SK-N-SH (cell line): ENCODE measurements around the gene C10orf62. TPM values are rescaled to one million over a fixed set of nuclear protein-coding genes. Genes with fewer than 3 reads are reported as not detected.

Experiments
- CTCF ChIA-PET: fragments of 300-600, 350-600 bp; formaldehyde crosslinking; extraction: SDS; loops from one replicate; lab custom pipeline; 2021; lab: Yijun Ruan, JAX
- POLR2A ChIA-PET: fragments of 350-600 bp; sonication (Branson Sonifier 250); formaldehyde crosslinking; extraction: SDS; loops from one replicate; lab custom pipeline; 2020; ENCODE audit warnings: antibody characterized with exemption, inconsistent platforms; lab: Yijun Ruan, JAX
- DNase-seq: peaks from one replicate; pipeline ENCODE4 v3.0.0; 2012
- H2AFZ ChIP-seq: fragments of 200-600 bp; sonication (generic); 2 replicates; pipeline ENCODE4 v1.8.1; 2016; ENCODE audit warnings: antibody characterized with exemption, mild to moderate bottlenecking, low read depth
- H3F3A ChIP-seq: fragments of 200-600 bp; sonication (generic); replicated peaks from 2 replicates; pipeline ENCODE3; 2016; ENCODE audit warnings: antibody characterized with exemption, mild to moderate bottlenecking; ENCODE audit not compliant: insufficient read depth
- H3K27ac ChIP-seq, 2 experiments: fragments of 200-500 bp in 1 of 2; fragments of 200-600 bp in 1 of 2; sonication (Bioruptor generic) in 1 of 2; sonication (generic), shearing (Covaris generic) in 1 of 2; 2 replicates each; pipeline versions ENCODE4 v1.5.1 to v1.6.1; 2014 to 2016; ENCODE audit warnings: low read depth in 2 of 2, inconsistent platforms in 1 of 2, low read length in 1 of 2, mild to moderate bottlenecking in 1 of 2, mixed read lengths in 1 of 2
- H3K27me3 ChIP-seq: fragments of 200-600 bp; sonication (generic), shearing (Covaris generic); 2 replicates; pipeline ENCODE4 v1.6.1; 2016; ENCODE audit warnings: mixed run types; ENCODE audit not compliant: insufficient read depth
- H3K36me3 ChIP-seq, 2 experiments: fragments of 200-500 bp in 1 of 2; fragments of 200-600 bp in 1 of 2; sonication (Bioruptor generic) in 1 of 2; sonication (generic) in 1 of 2; replicated peaks in 1 of 2; 2 replicates each; pipeline versions ENCODE3 to v1.5.1; 2014 to 2016; ENCODE audit warnings: low read length in 1 of 2, mild to moderate bottlenecking in 1 of 2; ENCODE audit not compliant: insufficient read depth in 2 of 2, control insufficient read depth in 1 of 2
- H3K4me1 ChIP-seq, 2 experiments: fragments of 200-500 bp in 1 of 2; fragments of 200-600 bp in 1 of 2; sonication (Bioruptor generic) in 1 of 2; sonication (generic), shearing (Covaris generic) in 1 of 2; 2 replicates each; pipeline versions ENCODE4 v1.5.1 to v1.6.1; 2014 to 2016; ENCODE audit warnings: low read depth in 1 of 2, low read length in 1 of 2, mixed run types in 1 of 2; ENCODE audit not compliant: insufficient read depth in 2 of 2, control insufficient read depth in 1 of 2
- H3K4me2 ChIP-seq: fragments of 200-600 bp; sonication (generic), shearing (Covaris generic); 2 replicates; pipeline ENCODE4 v1.6.1; 2017; ENCODE audit warnings: mixed run types
- H3K4me3 ChIP-seq, 2 experiments: fragments of 200-500 bp in 1 of 2; fragments of 200-600 bp in 1 of 2; sonication (Bioruptor generic) in 1 of 2; sonication (generic), shearing (Covaris generic) in 1 of 2; 2 replicates each; pipeline versions ENCODE4 v1.5.1 to v1.8.1; 2014 to 2016; ENCODE audit warnings: low read depth in 2 of 2, inconsistent platforms in 1 of 2, low read length in 1 of 2, mild to moderate bottlenecking in 1 of 2, mixed read lengths in 1 of 2, moderate library complexity in 1 of 2
- H3K79me2 ChIP-seq: fragments of 200-600 bp; sonication (generic); 2 replicates; pipeline ENCODE4 v1.8.1; 2017; ENCODE audit warnings: mild to moderate bottlenecking; ENCODE audit not compliant: insufficient read depth
- H3K9ac ChIP-seq: fragments of 200-600 bp; sonication (generic); 2 replicates; pipeline ENCODE4 v1.6.1; 2017; ENCODE audit warnings: mixed run types
- H3K9me2 ChIP-seq: fragments of 200-600 bp; sonication (generic); 2 replicates; pipeline ENCODE4 v1.6.1; 2017; ENCODE audit warnings: mixed run types
- H3K9me3 ChIP-seq: fragments of 200-600 bp; sonication (generic); 2 replicates; pipeline ENCODE4 v1.6.1; 2017; ENCODE audit warnings: mixed run types, mild to moderate bottlenecking, moderate library complexity
- H4K20me1 ChIP-seq: fragments of 200-600 bp; sonication (generic); 2 replicates; pipeline ENCODE4 v1.6.1; 2017; ENCODE audit warnings: mild to moderate bottlenecking, mixed run types; ENCODE audit not compliant: insufficient read depth
- EP300 ChIP-seq, 2 experiments: IDR thresholded peaks; 2 replicates each; pipeline versions ENCODE4 v1.4.0 to v1.6.1; 2012; ENCODE audit warnings: borderline replicate concordance in 1 of 2, low read depth in 1 of 2, low read length in 1 of 2
- GABPA ChIP-seq: IDR thresholded peaks from 2 replicates; pipeline ENCODE4 v1.4.0; 2012; ENCODE audit warnings: low read depth, mild to moderate bottlenecking
- NFIC ChIP-seq: IDR thresholded peaks from 2 replicates; pipeline ENCODE4 v1.4.0; 2012; ENCODE audit warnings: borderline replicate concordance
- RCOR1 ChIP-seq: fragments of 150-350 bp; IDR thresholded peaks from 2 replicates; pipeline ENCODE4 v1.6.1; 2017; ENCODE audit warnings: antibody characterized with exemption, low read length
- WGBS: methylation state at CpG from one replicate; pipeline ENCODE4 v1.1.6; 2017; ENCODE audit warnings: low lambda C conversion rate; 5-methylcytosine and 5-hydroxymethylcytosine counted together
- polyA plus RNA-seq, 3 experiments: library from polyadenylated mRNA; depleted of rRNA; stranded (reverse); fragments of >200 nt; gene quantifications; 2 replicates each; pipeline ENCODE4 v1.2.3, GENCODE V29; 2012
- TF ChIP-seq, protein P1 (sequence below): IDR thresholded peaks from 2 replicates; pipeline ENCODE4 v1.6.1; 2012; ENCODE audit warnings: mild to moderate bottlenecking, low read depth, low read length, moderate library complexity

Gene C10orf62
- polyA plus RNA-seq, 1 of the 3 experiments (the other 2 are of a cell fraction) = 0.07 TPM

DNA sequence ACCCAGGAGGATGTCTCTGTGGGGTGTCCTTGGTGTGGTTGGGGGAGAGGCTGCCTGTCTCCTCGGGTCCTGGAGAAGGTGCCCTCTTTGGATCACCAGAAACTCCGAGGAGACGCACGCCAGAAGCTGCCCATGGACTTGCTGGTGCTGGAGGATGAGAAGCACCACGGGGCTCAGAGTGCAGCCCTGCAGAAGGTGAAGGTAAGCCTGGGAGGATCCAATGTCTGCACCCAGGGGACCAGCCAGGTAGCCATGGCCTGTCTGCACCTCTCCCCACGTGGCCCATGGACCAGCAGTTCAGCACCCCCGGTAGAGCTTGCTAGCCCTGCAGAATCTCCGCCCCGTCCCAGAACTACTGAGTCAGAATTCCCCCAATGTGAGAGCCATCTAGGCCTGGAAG, 11.8 kb upstream of the C10orf62 start:
- H3K9me3 ChIP-seq = no peaks in the 10 kb centered on the region
- no peak overlapping the region for H3K27ac ChIP-seq
- no peaks in the 10 kb centered on the region for H4K20me1 ChIP-seq
- DNase-seq = no peak
- H3K9me2 ChIP-seq = no peaks in the 10 kb centered on the region
- H3K9ac ChIP-seq = no peak overlapping the region
- H3K27me3 ChIP-seq = no peaks in the 10 kb centered on the region
- H3K4me1 ChIP-seq = peaks cover 6 to 17% of the 10 kb centered on the region in 2 experiments; a peak in 3 of 4 replicates
- ChIA-PET CTCF (interaction anchor here (1.4 kb wide), 1 partner anchor 100 kb away, joined by 3 read pairs; no protein-coding TSS in a partner anchor), POLR2A (no interaction called here)
- H3K36me3 ChIP-seq = no peaks in the 10 kb centered on the region
- no peak overlapping the region for H3K4me3 ChIP-seq
- no peak overlapping the region for H3K4me2 ChIP-seq
- WGBS = 66% methylated on average over 6 of the region's 9 CpGs
- no peaks in the 10 kb centered on the region for H3K79me2 ChIP-seq
- H2AFZ ChIP-seq = no peak overlapping the region
- TF ChIP-seq GABPA (no peak), EP300 (IDR thresholded peaks at IDR 0.05; ENCODE audit: borderline replicate concordance in 1 of 2, low read depth in 1 of 2, low read length in 1 of 2) (no peak), NFIC (no peak)
- H3F3A ChIP-seq = peaks cover 29% of the 10 kb centered on the region

DNA sequence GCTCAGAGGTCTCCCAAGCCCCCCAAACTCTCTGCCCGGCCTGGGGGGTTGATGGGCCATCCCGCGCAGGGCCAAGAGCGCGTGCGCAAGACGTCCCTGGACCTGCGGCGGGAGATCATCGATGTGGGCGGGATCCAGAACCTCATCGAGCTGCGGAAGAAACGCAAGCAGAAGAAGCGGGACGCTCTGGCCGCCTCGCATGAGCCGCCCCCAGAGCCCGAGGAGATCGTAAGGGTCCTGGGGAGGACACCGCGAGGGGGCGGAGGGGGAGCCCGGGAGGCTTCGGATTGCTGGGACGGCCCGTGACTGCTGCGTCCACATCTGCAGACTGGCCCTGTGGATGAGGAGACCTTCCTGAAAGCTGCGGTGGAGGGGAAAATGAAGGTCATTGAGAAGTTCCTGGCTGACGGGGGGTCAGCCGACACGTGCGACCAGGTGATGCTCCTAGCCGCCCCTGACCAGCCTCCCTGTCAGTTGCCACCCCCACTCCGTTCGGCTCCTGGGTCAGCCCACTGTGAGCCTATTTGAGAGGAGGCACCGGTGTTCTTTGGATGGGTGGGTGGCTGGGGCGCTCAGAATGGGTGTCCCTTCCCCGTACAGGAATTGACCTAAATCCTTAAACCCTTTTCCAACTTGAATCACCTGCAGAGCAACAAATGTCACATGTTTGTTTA, 11.2 kb upstream of the C10orf62 start:
- Histone ChIP-seq H3K27me3 (no peaks in the 10 kb centered on the region), H3K79me2 (no peaks in the 10 kb centered on the region), H3K4me1 (peaks cover 5 to 12% of the 10 kb centered on the region in 2 experiments; a peak in 2 of 4 replicates), H3K9ac (no peak overlapping the region), H3K4me3 (no peak overlapping the region), H4K20me1 (no peaks in the 10 kb centered on the region), H3K9me3 (no peaks in the 10 kb centered on the region), H3K4me2 (no peak overlapping the region), H2AFZ (no peak overlapping the region), H3K27ac (no peak overlapping the region), H3K9me2 (no peaks in the 10 kb centered on the region), H3K36me3 (no peaks in the 10 kb centered on the region), H3F3A (peaks cover 25% of the 10 kb centered on the region)
- DNase-seq = no peak
- POLR2A ChIA-PET = no interaction called here
- CTCF ChIA-PET = interaction anchor here (1.4 kb wide), 1 partner anchor 99 kb away, joined by 3 read pairs; no protein-coding TSS in a partner anchor
- no peak for TF ChIP-seq RCOR1
- TF ChIP-seq, protein P1, sequence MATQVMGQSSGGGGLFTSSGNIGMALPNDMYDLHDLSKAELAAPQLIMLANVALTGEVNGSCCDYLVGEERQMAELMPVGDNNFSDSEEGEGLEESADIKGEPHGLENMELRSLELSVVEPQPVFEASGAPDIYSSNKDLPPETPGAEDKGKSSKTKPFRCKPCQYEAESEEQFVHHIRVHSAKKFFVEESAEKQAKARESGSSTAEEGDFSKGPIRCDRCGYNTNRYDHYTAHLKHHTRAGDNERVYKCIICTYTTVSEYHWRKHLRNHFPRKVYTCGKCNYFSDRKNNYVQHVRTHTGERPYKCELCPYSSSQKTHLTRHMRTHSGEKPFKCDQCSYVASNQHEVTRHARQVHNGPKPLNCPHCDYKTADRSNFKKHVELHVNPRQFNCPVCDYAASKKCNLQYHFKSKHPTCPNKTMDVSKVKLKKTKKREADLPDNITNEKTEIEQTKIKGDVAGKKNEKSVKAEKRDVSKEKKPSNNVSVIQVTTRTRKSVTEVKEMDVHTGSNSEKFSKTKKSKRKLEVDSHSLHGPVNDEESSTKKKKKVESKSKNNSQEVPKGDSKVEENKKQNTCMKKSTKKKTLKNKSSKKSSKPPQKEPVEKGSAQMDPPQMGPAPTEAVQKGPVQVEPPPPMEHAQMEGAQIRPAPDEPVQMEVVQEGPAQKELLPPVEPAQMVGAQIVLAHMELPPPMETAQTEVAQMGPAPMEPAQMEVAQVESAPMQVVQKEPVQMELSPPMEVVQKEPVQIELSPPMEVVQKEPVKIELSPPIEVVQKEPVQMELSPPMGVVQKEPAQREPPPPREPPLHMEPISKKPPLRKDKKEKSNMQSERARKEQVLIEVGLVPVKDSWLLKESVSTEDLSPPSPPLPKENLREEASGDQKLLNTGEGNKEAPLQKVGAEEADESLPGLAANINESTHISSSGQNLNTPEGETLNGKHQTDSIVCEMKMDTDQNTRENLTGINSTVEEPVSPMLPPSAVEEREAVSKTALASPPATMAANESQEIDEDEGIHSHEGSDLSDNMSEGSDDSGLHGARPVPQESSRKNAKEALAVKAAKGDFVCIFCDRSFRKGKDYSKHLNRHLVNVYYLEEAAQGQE = no peak
- 96% methylated on average over 39 of the region's 40 CpGs for WGBS
